Stomach (tissue), 4 donors: ENCODE data around the gene AATF.

Source experiments
- POLR2A ChIP-seq, 4 donors: fragments of 450-650 bp; IDR thresholded peaks; one replicate each; pipeline ENCODE4 v1.6.1; 2016; ENCODE audit warnings: antibody characterized with exemption in 4 of 4, control low read depth in 2 of 4, mild to moderate bottlenecking in 1 of 4, moderate library complexity in 1 of 4
- POLR2AphosphoS5 ChIP-seq, 3 donors: sonication (generic); formaldehyde crosslinking; IDR thresholded peaks; one replicate each; pipeline ENCODE4 v1.6.1; 2016; ENCODE audit warnings: antibody characterized with exemption in 3 of 3

DNA sequence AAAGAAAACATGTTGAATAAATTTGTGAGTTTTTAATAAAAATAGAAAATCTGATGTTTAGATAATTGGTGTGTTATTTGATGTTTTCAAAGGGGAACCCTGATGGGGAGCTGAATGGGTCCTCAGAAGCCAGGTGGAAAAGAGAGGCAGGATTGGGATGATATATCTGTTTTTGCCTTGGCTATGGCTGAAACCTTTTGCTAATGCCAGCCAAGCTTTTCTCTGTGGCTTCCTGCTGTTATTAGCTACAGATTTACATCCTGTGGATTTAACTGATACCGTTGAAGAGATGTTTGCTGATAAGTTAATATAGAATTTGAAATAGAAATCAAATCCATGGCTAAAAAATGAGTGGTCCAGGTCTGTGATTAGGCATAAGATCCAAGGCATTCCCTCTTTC is 4.2 kb upstream of the AATF start:
- TF ChIP-seq POLR2AphosphoS5 (IDR thresholded peaks at IDR 0.05) (no peak), POLR2A (IDR thresholded peaks at IDR 0.05) (no peak)
